Small intestine (tissue), 7 donors: Measurements from ENCODE around the gene ATPAF2. TPM values are rescaled to one million over a fixed set of nuclear protein-coding genes. Genes with fewer than 3 reads are reported as not detected.

ENCODE experiments used
- DNase-seq, 2 donors: peaks; one replicate each; pipeline versions ENCODE4 v3.0.0 to v3.0.0-alpha.2; 2013
- FAIRE-seq: peaks from 2 replicates; lab custom pipeline; 2012; peaks lifted over from hg19 to GRCh38; lab: Jason Lieb, UNC
- H3K27ac ChIP-seq, 3 donors: one replicate each; pipeline ENCODE4 v1.5.1; 2013; ENCODE audit warnings: low read length in 2 of 3, mild to moderate bottlenecking in 2 of 3, control low read depth in 1 of 3, inconsistent platforms in 1 of 3, low read depth in 1 of 3, moderate library complexity in 1 of 3
- H3K27me3 ChIP-seq, 3 donors: one replicate each; pipeline ENCODE4 v1.6.1; 2013; ENCODE audit warnings: low read length in 3 of 3, inconsistent platforms in 1 of 3; ENCODE audit not compliant: control insufficient read depth in 3 of 3, insufficient read depth in 3 of 3
- H3K36me3 ChIP-seq, 3 donors: one replicate each; pipeline ENCODE4 v1.6.1; 2013; ENCODE audit warnings: low read length in 3 of 3, inconsistent platforms in 1 of 3, low read depth in 1 of 3, mild to moderate bottlenecking in 1 of 3, moderate library complexity in 1 of 3; ENCODE audit not compliant: control insufficient read depth in 3 of 3, insufficient read depth in 2 of 3
- H3K4me1 ChIP-seq, 3 donors: one replicate each; pipeline ENCODE4 v1.6.1; 2013; ENCODE audit warnings: low read length in 2 of 3, inconsistent platforms in 1 of 3, low read depth in 1 of 3, mild to moderate bottlenecking in 1 of 3, moderate library complexity in 1 of 3; ENCODE audit not compliant: control insufficient read depth in 3 of 3, insufficient read depth in 2 of 3
- H3K4me3 ChIP-seq, 3 donors: one replicate each; pipeline ENCODE4 v1.5.1; 2013; ENCODE audit warnings: low read length in 3 of 3, control low read depth in 1 of 3, inconsistent platforms in 1 of 3, low read depth in 1 of 3, mild to moderate bottlenecking in 1 of 3, moderate library complexity in 1 of 3
- H3K9me3 ChIP-seq, 2 donors: one replicate each; pipeline ENCODE4 v1.6.1; 2013; ENCODE audit warnings: low read depth in 1 of 2, low read length in 1 of 2; ENCODE audit not compliant: control insufficient read depth in 2 of 2, insufficient read depth in 1 of 2
- WGBS, 3 donors: extraction: QIAGEN DNeasy Blood & Tissue Kit; methylation state at CpG; one replicate each; pipeline ENCODE4 v1.1.7; 2013; 5-methylcytosine and 5-hydroxymethylcytosine counted together
- polyA plus RNA-seq, 4 donors: library from polyadenylated mRNA; stranded (reverse) in 3 of 4; unstranded in 1 of 4; fragments of 200-250 nt in 3 of 4; fragments of 120-200 nt in 1 of 4; gene quantifications; one replicate each; pipeline versions ENCODE4 v1.2.1 to v1.2.3, GENCODE V29; 2013
- donor health status: healthy with polysubstance abuse.
- donor health status: control.
- donor health status: control.
- donor health status: Bipolar disorder and iron deficiency.
- donor health status: healthy.

Gene ATPAF2
- polyA plus RNA-seq, 4 donors = 20.5 to 26.4 (median 22.0) TPM

DNA sequence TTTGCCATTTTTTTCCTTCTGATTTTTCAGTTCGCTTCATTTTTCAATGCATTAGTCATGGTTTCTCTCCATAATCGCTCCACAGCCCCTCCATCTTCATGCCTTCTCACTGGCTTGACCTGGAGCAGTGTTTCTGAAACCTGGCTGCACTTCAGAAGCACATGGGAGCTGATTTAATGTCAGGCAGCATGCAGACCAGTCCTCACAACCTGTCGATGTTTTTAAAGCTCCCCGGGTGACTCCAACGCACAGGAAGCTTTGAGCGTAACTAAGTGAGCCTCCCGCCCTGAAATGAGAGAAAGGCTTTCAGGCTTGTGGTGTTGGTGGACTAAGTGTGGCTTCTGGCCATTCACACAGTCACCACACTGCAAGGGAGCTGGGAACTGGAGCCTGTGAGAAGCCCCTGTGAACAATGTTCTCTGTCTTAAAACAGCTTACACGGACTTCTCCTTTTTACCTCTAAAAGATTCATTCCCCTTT, 31.9 kb upstream of the ATPAF2 start:
- no peak for DNase-seq

DNA sequence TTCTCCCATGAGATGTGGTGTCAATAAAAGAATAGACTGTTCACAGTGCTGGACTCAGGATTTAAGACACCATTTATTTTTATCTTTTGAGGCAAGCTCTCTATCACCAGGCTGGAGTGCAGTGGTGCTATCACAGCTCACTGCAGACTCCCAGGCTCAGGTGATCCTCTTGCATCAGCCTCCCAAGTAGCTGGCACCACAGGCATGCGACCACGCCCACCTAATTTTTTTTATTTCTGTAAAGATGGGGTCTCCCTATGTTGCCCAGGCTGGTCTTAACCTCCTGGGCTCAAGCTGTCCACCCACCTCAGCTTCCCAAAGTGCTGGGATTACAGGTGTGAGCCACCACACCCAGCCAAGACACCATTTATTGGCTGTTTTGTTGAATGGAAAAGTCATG, 30.1 kb upstream of the ATPAF2 start:
- Histone ChIP-seq H3K9me3 (no peaks in the 10 kb centered on the region), H3K36me3 (peaks cover 0 to 15% (median 7%) of the 10 kb centered on the region in 3 donors), H3K27me3 (no peaks in the 10 kb centered on the region), H3K4me3 (no peak overlapping the region), H3K4me1 (no peaks in the 10 kb centered on the region), H3K27ac (no peak overlapping the region)
- FAIRE-seq (no peak), DNase-seq (no peak)
- 91 to 94% (median 92%) methylated on average over 2 of the region's 2 CpGs for WGBS, 3 donors

More for the DNA sequence above, 31.9 kb upstream of the ATPAF2 start:
- Histone ChIP-seq H3K36me3 (peaks cover 0 to 8% (median 0%) of the 10 kb centered on the region in 3 donors), H3K27ac (no peak overlapping the region), H3K4me1 (no peaks in the 10 kb centered on the region), H3K9me3 (no peaks in the 10 kb centered on the region), H3K4me3 (no peak overlapping the region), H3K27me3 (no peaks in the 10 kb centered on the region)
- FAIRE-seq = no peak
- WGBS, 3 donors = 24 to 38% (median 25%) methylated on average over 8 of the region's 8 CpGs

DNA sequence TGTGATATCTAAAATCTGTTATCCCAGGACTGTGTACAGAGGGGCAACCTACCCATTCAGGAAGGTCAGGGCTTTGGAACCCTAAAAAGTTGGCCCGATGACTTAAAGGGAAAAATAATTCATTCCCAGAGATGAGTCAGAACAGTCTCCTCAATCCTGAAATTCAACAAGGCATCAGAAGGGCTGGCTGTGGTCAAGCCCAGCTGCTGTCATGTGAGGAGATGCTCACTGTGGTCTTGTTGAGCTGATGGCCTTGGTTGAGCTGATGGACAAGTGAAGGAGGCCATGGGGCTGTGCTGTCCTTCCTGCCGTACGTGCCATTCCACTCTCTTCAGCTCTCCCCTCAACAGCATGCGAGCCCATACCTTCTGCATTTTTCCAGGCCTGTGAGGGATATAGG, 27.9 kb upstream of the ATPAF2 start:
- H3K27me3 ChIP-seq = no peaks in the 10 kb centered on the region
- DNase-seq (no peak), FAIRE-seq (no peak)
- no peak overlapping the region for H3K27ac ChIP-seq
- peaks cover 0 to 18% (median 7%) of the 10 kb centered on the region in 3 donors for H3K36me3 ChIP-seq
- 91 to 96% (median 92%) methylated on average over 4 of the region's 4 CpGs for WGBS, 3 donors
- H3K4me3 ChIP-seq = no peak overlapping the region
- H3K9me3 ChIP-seq = no peaks in the 10 kb centered on the region
- no peaks in the 10 kb centered on the region for H3K4me1 ChIP-seq

DNA sequence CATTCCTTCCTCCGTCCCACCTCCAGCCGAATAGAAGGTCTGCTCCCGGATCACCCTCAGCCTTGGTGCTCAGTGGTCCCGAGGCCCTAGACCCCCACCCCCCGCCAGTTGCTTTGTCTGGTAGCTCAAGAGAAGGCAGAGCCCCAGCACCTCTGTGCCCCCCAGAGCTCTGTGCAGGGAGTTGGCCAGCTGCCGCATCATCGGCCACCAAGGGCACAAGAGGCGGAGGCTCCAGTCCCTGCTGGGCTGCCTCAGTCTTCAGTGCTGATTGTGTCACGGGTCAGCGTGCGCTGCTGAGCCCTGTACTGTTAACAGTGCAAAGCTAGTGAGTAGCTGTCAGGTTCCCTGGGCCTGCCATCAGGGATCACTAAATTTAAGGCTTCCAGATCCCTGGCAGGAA, 26.6 kb upstream of the ATPAF2 start:
- WGBS, 3 donors = 94 to 95% (median 95%) methylated on average over 11 of the region's 11 CpGs
- no peaks in the 10 kb centered on the region for H3K4me1 ChIP-seq
- no peak overlapping the region for H3K27ac ChIP-seq
- no peaks in the 10 kb centered on the region for H3K9me3 ChIP-seq
- no peaks in the 10 kb centered on the region for H3K27me3 ChIP-seq
- H3K4me3 ChIP-seq = no peak overlapping the region
- DNase-seq (no peak), FAIRE-seq (no peak)
- H3K36me3 ChIP-seq = peaks cover 0 to 30% (median 9%) of the 10 kb centered on the region in 3 donors

DNA sequence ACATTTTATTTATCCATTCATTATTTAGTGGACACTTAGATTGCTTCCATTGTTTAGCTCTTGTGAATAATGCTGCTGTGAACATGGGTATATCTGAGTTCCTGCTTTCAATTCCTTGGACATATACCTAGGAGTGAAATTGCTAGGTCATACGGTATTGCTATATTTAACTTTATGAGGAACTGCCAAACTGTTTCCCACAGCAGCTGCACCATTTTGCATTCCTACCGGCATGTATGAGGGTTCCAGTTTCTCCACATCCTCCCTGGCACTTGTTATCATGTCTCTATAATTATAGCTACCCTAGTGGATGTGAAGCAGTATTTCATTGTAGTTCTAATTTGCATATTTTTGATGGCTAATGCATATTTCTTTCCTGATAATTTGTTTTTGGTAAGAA, 25.1 kb upstream of the ATPAF2 start:
- H3K4me1 ChIP-seq = no peaks in the 10 kb centered on the region
- no peak for FAIRE-seq
- 80 to 94% (median 94%) methylated on average over 2 of the region's 2 CpGs for WGBS, 3 donors
- no peak overlapping the region for H3K27ac ChIP-seq
- H3K27me3 ChIP-seq = no peaks in the 10 kb centered on the region
- no peaks in the 10 kb centered on the region for H3K9me3 ChIP-seq
- DNase-seq = no peak
- H3K36me3 ChIP-seq = peaks cover 0 to 42% (median 12%) of the 10 kb centered on the region in 3 donors
- H3K4me3 ChIP-seq = no peak overlapping the region

DNA sequence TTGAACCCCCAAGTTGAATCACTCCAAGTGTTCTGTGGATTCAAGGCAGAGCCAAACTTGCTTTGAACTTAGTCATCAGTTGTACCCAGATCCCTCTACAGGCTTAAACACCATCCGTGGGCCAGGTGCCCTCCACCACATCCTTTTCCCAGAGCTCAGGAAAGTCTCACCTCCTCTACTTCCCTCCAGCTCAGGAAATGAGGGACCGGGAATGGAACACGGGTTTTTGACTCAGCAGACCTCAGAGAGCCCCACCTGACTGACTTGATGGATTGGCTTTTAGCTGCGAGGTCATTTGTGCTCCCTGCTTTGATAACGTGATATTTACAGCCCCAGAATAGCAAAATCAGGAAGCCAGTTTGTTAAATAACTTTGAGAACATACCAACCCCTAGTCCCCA, 20.3 kb upstream of the ATPAF2 start:
- WGBS, 3 donors = 64 to 72% (median 71%) methylated on average over 5 of the region's 5 CpGs
- H3K36me3 ChIP-seq = peaks cover 6 to 57% (median 10%) of the 10 kb centered on the region in 3 donors

DNA sequence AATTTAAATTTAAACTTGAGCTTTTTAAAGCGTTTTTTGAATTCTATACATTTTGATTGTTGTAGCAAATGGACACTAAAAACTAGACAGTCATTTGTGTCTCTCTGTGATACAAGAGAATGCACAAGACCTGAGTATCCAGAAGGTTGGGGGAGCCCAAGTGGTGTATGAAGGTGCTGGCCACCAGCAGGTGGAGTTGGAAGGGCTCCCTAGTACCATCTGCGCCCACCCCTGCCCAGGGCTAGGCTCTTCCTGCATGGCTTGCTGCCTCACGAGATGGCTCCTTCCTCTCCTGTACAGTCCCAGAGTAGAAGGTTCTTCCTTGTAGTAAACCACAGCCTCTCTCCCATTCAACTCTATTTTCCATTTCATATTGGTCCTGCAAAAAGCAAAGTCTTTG, 17.2 kb upstream of the ATPAF2 start:
- DNase-seq (no peak), FAIRE-seq (no peak)
- peaks cover 8 to 55% (median 9%) of the 10 kb centered on the region in 3 donors for H3K36me3 ChIP-seq
- H3K4me3 ChIP-seq = no peak overlapping the region
- H3K4me1 ChIP-seq = no peaks in the 10 kb centered on the region
- H3K9me3 ChIP-seq = no peaks in the 10 kb centered on the region
- WGBS, 3 donors = 80 to 93% (median 92%) methylated on average over 3 of the region's 3 CpGs
- H3K27me3 ChIP-seq = no peaks in the 10 kb centered on the region
- no peak overlapping the region for H3K27ac ChIP-seq

More for the DNA sequence above, 20.3 kb upstream of the ATPAF2 start:
- Histone ChIP-seq H3K4me1 (no peaks in the 10 kb centered on the region), H3K27me3 (no peaks in the 10 kb centered on the region), H3K4me3 (no peak overlapping the region), H3K27ac (no peak overlapping the region), H3K9me3 (no peaks in the 10 kb centered on the region)
- no peak for DNase-seq
- FAIRE-seq = no peak

DNA sequence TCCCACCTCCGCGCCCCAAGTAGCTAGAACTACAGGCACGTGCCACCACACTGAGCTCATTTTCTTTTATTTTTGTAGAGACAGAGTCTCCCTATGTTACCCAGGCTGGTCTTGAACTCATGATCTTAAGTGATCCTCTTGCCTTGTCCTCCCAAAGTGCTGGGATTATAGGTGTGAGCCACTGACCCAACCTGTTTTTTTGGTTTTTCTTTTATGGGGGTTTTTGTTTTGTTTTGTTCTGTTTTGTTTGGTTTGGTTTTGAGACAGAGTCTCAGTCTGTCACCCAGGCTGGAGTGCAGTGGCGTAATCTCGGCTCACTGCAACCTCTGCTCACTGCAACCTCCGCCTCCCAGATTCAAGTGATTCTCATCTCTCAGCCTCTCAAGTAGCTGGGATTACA, 16.6 kb upstream of the ATPAF2 start:
- Histone ChIP-seq H3K36me3 (peaks cover 8 to 50% (median 8%) of the 10 kb centered on the region in 3 donors), H3K27ac (no peak overlapping the region), H3K4me3 (no peak overlapping the region), H3K9me3 (no peaks in the 10 kb centered on the region), H3K27me3 (no peaks in the 10 kb centered on the region), H3K4me1 (no peaks in the 10 kb centered on the region)
- 91 to 95% (median 94%) methylated on average over 6 of the region's 6 CpGs for WGBS, 3 donors
- FAIRE-seq (no peak), DNase-seq (no peak)
